HepG2 (cell line): ENCODE data around the gene ZBP1. TPM values are rescaled to one million over a fixed set of nuclear protein-coding genes. Genes with fewer than 3 reads are reported as not detected.

Experiments
- FOXP4 ChIP-seq: sonication (generic); formaldehyde crosslinking; IDR thresholded peaks from 2 replicates; pipeline ENCODE4 v1.4.0; 2020; ENCODE audit warnings: missing genetic modification reagents
- MIER2 ChIP-seq: IDR thresholded peaks from 2 replicates; pipeline ENCODE4 v1.6.1; 2016; ENCODE audit warnings: missing biosample characterization, missing genetic modification reagents
- MYC ChIP-seq: sonication (generic); formaldehyde crosslinking; IDR thresholded peaks from 2 replicates; pipeline ENCODE4 v1.9.0; 2021; ENCODE audit warnings: missing genetic modification reagents, borderline replicate concordance
- ONECUT2 ChIP-seq: sonication (generic); formaldehyde crosslinking; IDR thresholded peaks from 2 replicates; pipeline ENCODE4 v1.4.0; 2020; ENCODE audit warnings: missing genetic modification reagents
- SMAD3 ChIP-seq: sonication (generic); formaldehyde crosslinking; IDR thresholded peaks from 2 replicates; pipeline ENCODE4 v1.4.0; 2020; ENCODE audit warnings: missing genetic modification reagents
- SOX5 ChIP-seq: IDR thresholded peaks from 2 replicates; pipeline ENCODE4 v1.6.1; 2016; ENCODE audit warnings: borderline replicate concordance
- THAP8 ChIP-seq: sonication (generic); formaldehyde crosslinking; IDR thresholded peaks from 2 replicates; pipeline ENCODE4 v1.5.1; 2020; ENCODE audit warnings: missing genetic modification reagents, mild to moderate bottlenecking, borderline replicate concordance
- TIGD3 ChIP-seq: sonication (generic); formaldehyde crosslinking; IDR thresholded peaks from 2 replicates; pipeline ENCODE4 v1.5.1; 2020; ENCODE audit warnings: mild to moderate bottlenecking, missing genetic modification reagents, borderline replicate concordance
- YEATS2 ChIP-seq: sonication (generic); formaldehyde crosslinking; IDR thresholded peaks from 2 replicates; pipeline ENCODE4 v1.4.0; 2020; ENCODE audit warnings: missing genetic modification reagents, borderline replicate concordance
- ZBTB49 ChIP-seq: sonication (generic); formaldehyde crosslinking; IDR thresholded peaks from 2 replicates; pipeline ENCODE4 v1.4.0; 2020; ENCODE audit warnings: missing genetic modification reagents, borderline replicate concordance
- ZFP1 ChIP-seq: IDR thresholded peaks from 2 replicates; pipeline ENCODE4 v1.6.1; 2016
- ZFP90 ChIP-seq: sonication (generic); formaldehyde crosslinking; IDR thresholded peaks from 2 replicates; pipeline ENCODE4 v1.8.0; 2022; ENCODE audit warnings: missing genetic modification reagents, mild to moderate bottlenecking, inconsistent platforms, borderline replicate concordance
- ZFP91 ChIP-seq: sonication (generic); formaldehyde crosslinking; IDR thresholded peaks from 2 replicates; pipeline ENCODE4 v1.9.0; 2022; ENCODE audit warnings: missing genetic modification reagents, mild to moderate bottlenecking, borderline replicate concordance
- ZNF136 ChIP-seq: sonication (generic); formaldehyde crosslinking; IDR thresholded peaks from 2 replicates; pipeline ENCODE4 v1.8.1; 2022; ENCODE audit warnings: low read depth, mild to moderate bottlenecking, moderate library complexity, missing genetic modification reagents
- ZNF18 ChIP-seq: sonication (generic); formaldehyde crosslinking; IDR thresholded peaks from 2 replicates; pipeline ENCODE4 v1.8.0; 2022; ENCODE audit warnings: mild to moderate bottlenecking, missing genetic modification reagents; ENCODE audit not compliant: insufficient replicate concordance
- ZNF207 ChIP-seq: fragments of 450-650 bp; IDR thresholded peaks from 2 replicates; pipeline ENCODE4 v1.6.1; 2016; ENCODE audit warnings: antibody characterized with exemption, borderline replicate concordance
- ZNF3 ChIP-seq: IDR thresholded peaks from 2 replicates; pipeline ENCODE4 v1.7.0; 2017; ENCODE audit warnings: inconsistent platforms
- ZNF552 ChIP-seq: sonication (generic); formaldehyde crosslinking; IDR thresholded peaks from 2 replicates; pipeline ENCODE4 v1.9.0; 2022; ENCODE audit warnings: missing genetic modification reagents, mild to moderate bottlenecking, borderline replicate concordance
- polyA plus RNA-seq, 8 experiments: library from polyadenylated mRNA; depleted of rRNA in 3 of 8; stranded (reverse) in 7 of 8; unstranded in 1 of 8; fragments of >200 nt; fragmentation: Illumina TruSeq in 4 of 8; extraction: Trizol in 4 of 8; gene quantifications; 2 replicates each; pipeline versions ENCODE4 v1.2.1 to v1.2.3, GENCODE V29; 2011 to 2016; ENCODE audit warnings: low read depth in 4 of 8, missing spikeins in 1 of 8, mixed read lengths in 1 of 8; ENCODE audit not compliant: insufficient read depth in 1 of 8
- total RNA-seq, 5 experiments: library from RNA; depleted of rRNA; stranded (reverse); fragments of >200 nt; fragmentation: Illumina TruSeq; extraction: Trizol; gene quantifications; 2 replicates each; pipeline ENCODE4 v1.2.3, GENCODE V29; 2016; ENCODE audit warnings: low read depth in 1 of 5

ZBP1 gene
- total and polyA plus RNA-seq, 2 of the 13 experiments (the other 11 are each of a cell fraction or from before 2014, with no cell fraction given): not detected

- TF ChIP-seq ZFP91 (CRISPR knock-in tag) (peak; percentile 71), YEATS2 (CRISPR knock-in tag) (peak; percentile 66; the same call in 1 of the 2 replicates), ZNF207 (no peak), ONECUT2 (CRISPR knock-in tag) (peak; percentile 85), ZNF136 (CRISPR knock-in tag) (peak; percentile 95; the same call in 1 of the 2 replicates), ZFP1 (CRISPR knock-in tag) (peak; percentile 91), ZNF552 (peak; percentile 33), ZFP90 (no peak; the same call in 1 of the 2 replicates), SOX5 (peak; percentile 94), SMAD3 (CRISPR knock-in tag) (peak; percentile 76; the same call in 1 of the 2 replicates), ZBTB49 (no peak), TIGD3 (CRISPR knock-in tag) (no peak), ZNF3 (peak; percentile 64; the same call in 1 of the 2 replicates), THAP8 (CRISPR knock-in tag) (no peak), MYC (CRISPR knock-in tag) (peak; percentile 74; the same call in 1 of the 2 replicates), FOXP4 (CRISPR knock-in tag) (peak; percentile 90), ZNF18 (no peak), MIER2 (CRISPR knock-in tag) (peak; percentile 67; the same call in 1 of the 2 replicates)
Observed at GRCh38 chr20:57560554-57561355, 59.5 kb downstream of the ZBP1 start, which contains the start of gene PCK1 (continued).
